ENCODE data around the gene ARHGAP6. TPM values are rescaled to one million over a fixed set of nuclear protein-coding genes. Genes with fewer than 3 reads are reported as not detected.
"Not testable (repeated sequence)": the region's sequence is repeated elsewhere in the genome, so short reads cannot be mapped to it uniquely, and the experiment has no call there.

The ARHGAP6 gene
- total RNA-seq, 1 donor from 2014 or later: 4.9 TPM

- H3K4me3 ChIP-seq (ENCODE audit: low read depth, low read length): no peak overlapping the region
- TF ChIP-seq CTCF (conservative IDR thresholded peaks at IDR 0.05; ENCODE audit: low read depth, low read length): no peak
- no peak for DNase-seq (ENCODE audit: low read depth)
These were observed 46.3 kb downstream of the ARHGAP6 start for GRCh38 chrX:11619441-11619840.

- H3K4me3 ChIP-seq (ENCODE audit: low read depth, low read length); DNase-seq (ENCODE audit: low read depth): not testable (repeated sequence)
These were observed 51.5 kb downstream of the ARHGAP6 start for GRCh38 chrX:11614253-11614652.

- TF ChIP-seq CTCF (conservative IDR thresholded peaks at IDR 0.05; ENCODE audit: low read depth, low read length): no peak
- DNase-seq (ENCODE audit: low read depth): no peak
- no peak overlapping the region for H3K4me3 ChIP-seq (ENCODE audit: low read depth, low read length)
These were observed 53.8 kb downstream of the ARHGAP6 start for GRCh38 chrX:11611965-11612364.

- DNase-seq (ENCODE audit: low read depth): no peak
- TF ChIP-seq CTCF (conservative IDR thresholded peaks at IDR 0.05; ENCODE audit: low read depth, low read length): no peak
- no peak overlapping the region for H3K4me3 ChIP-seq (ENCODE audit: low read depth, low read length)
These were observed 54.6 kb downstream of the ARHGAP6 start for GRCh38 chrX:11611161-11611560.

GRCh38 chrX:11609109-11609508 is 56.6 kb downstream of the ARHGAP6 start:
- no peak for TF ChIP-seq CTCF (conservative IDR thresholded peaks at IDR 0.05; ENCODE audit: low read depth, low read length)
- no peak for DNase-seq (ENCODE audit: low read depth)
- no peak overlapping the region for H3K4me3 ChIP-seq (ENCODE audit: low read depth, low read length)

GRCh38 chrX:11606408-11606807 is 59.3 kb downstream of the ARHGAP6 start:
- no peak for TF ChIP-seq CTCF (conservative IDR thresholded peaks at IDR 0.05; ENCODE audit: low read depth, low read length)
- DNase-seq (ENCODE audit: low read depth): no peak
- no peak overlapping the region for H3K4me3 ChIP-seq (ENCODE audit: low read depth, low read length)

- no peak overlapping the region for H3K4me3 ChIP-seq (ENCODE audit: low read depth, low read length)
- TF ChIP-seq CTCF (conservative IDR thresholded peaks at IDR 0.05; ENCODE audit: low read depth, low read length): no peak
- DNase-seq (ENCODE audit: low read depth): no peak
These were observed 65.1 kb downstream of the ARHGAP6 start for GRCh38 chrX:11600578-11600977.

GRCh38 chrX:11597479-11597878 is 68.2 kb downstream of the ARHGAP6 start:
- no peak for TF ChIP-seq CTCF (conservative IDR thresholded peaks at IDR 0.05; ENCODE audit: low read depth, low read length)
- H3K4me3 ChIP-seq (ENCODE audit: low read depth, low read length): no peak overlapping the region
- DNase-seq (ENCODE audit: low read depth): no peak

Data from epithelial cell of proximal tubule (primary cell).